Small intestine (tissue), 7 donors: ENCODE data around the gene DNAAF3. TPM values are rescaled to one million over a fixed set of nuclear protein-coding genes. Genes with fewer than 3 reads are reported as not detected.

ENCODE experiments used
- DNase-seq, 2 donors: peaks; one replicate each; pipeline versions ENCODE4 v3.0.0 to v3.0.0-alpha.2; 2013
- FAIRE-seq: peaks from 2 replicates; lab custom pipeline; 2012; peaks lifted over from hg19 to GRCh38; lab: Jason Lieb, UNC
- H3K27ac ChIP-seq, 3 donors: one replicate each; pipeline ENCODE4 v1.5.1; 2013; ENCODE audit warnings: low read length in 2 of 3, mild to moderate bottlenecking in 2 of 3, control low read depth in 1 of 3, inconsistent platforms in 1 of 3, low read depth in 1 of 3, moderate library complexity in 1 of 3
- H3K27me3 ChIP-seq, 3 donors: one replicate each; pipeline ENCODE4 v1.6.1; 2013; ENCODE audit warnings: low read length in 3 of 3, inconsistent platforms in 1 of 3; ENCODE audit not compliant: control insufficient read depth in 3 of 3, insufficient read depth in 3 of 3
- H3K36me3 ChIP-seq, 3 donors: one replicate each; pipeline ENCODE4 v1.6.1; 2013; ENCODE audit warnings: low read length in 3 of 3, inconsistent platforms in 1 of 3, low read depth in 1 of 3, mild to moderate bottlenecking in 1 of 3, moderate library complexity in 1 of 3; ENCODE audit not compliant: control insufficient read depth in 3 of 3, insufficient read depth in 2 of 3
- H3K4me1 ChIP-seq, 3 donors: one replicate each; pipeline ENCODE4 v1.6.1; 2013; ENCODE audit warnings: low read length in 2 of 3, inconsistent platforms in 1 of 3, low read depth in 1 of 3, mild to moderate bottlenecking in 1 of 3, moderate library complexity in 1 of 3; ENCODE audit not compliant: control insufficient read depth in 3 of 3, insufficient read depth in 2 of 3
- H3K4me3 ChIP-seq, 3 donors: one replicate each; pipeline ENCODE4 v1.5.1; 2013; ENCODE audit warnings: low read length in 3 of 3, control low read depth in 1 of 3, inconsistent platforms in 1 of 3, low read depth in 1 of 3, mild to moderate bottlenecking in 1 of 3, moderate library complexity in 1 of 3
- H3K9me3 ChIP-seq, 2 donors: one replicate each; pipeline ENCODE4 v1.6.1; 2013; ENCODE audit warnings: low read depth in 1 of 2, low read length in 1 of 2; ENCODE audit not compliant: control insufficient read depth in 2 of 2, insufficient read depth in 1 of 2
- WGBS, 3 donors: extraction: QIAGEN DNeasy Blood & Tissue Kit; methylation state at CpG; one replicate each; pipeline ENCODE4 v1.1.7; 2013; 5-methylcytosine and 5-hydroxymethylcytosine counted together
- polyA plus RNA-seq, 4 donors: library from polyadenylated mRNA; stranded (reverse) in 3 of 4; unstranded in 1 of 4; fragments of 200-250 nt in 3 of 4; fragments of 120-200 nt in 1 of 4; gene quantifications; one replicate each; pipeline versions ENCODE4 v1.2.1 to v1.2.3, GENCODE V29; 2013
- donor health status: healthy with polysubstance abuse.
- donor health status: control.
- donor health status: control.
- donor health status: Bipolar disorder and iron deficiency.
- donor health status: healthy.

The DNAAF3 gene
- polyA plus RNA-seq, 4 donors, result 0.62 to 0.64 TPM; not detected in 2

DNA sequence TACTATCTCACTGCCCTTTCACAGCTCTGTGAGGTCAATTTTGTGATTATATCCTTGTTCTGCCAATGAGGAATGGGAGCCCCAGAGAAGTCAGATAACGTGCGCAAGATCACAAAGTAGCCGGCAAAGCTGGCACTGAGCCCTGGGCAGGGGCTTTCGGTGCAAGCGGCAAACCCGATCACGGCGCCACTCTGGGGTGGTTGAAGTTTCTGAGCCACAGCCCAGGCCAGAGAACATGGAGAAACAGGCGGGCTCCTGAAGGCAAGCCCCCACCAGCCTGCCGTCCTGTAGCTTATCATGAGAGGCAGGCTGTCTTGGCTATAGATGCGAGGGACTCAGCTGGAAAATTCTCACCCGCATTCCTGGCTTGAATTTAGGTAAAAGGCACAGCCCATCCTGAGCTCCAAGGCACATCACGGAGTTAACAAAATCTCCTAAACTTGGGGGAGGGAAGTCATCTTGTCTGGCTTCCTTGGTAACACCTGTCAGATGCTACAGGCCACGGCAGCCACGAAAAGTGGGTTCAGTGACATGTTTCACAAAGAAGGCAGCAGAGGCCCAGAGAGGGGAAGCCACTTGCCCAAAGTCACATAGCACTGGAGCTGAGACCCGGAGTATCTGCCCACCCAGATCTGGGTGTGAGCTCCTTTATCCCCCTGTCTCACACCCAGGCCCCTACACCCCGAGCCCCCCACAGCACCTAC, 29.9 kb downstream of the DNAAF3 start:
- Histone ChIP-seq H3K4me1 (no peaks in the 10 kb centered on the region), H3K27ac (no peak overlapping the region), H3K27me3 (peaks cover 0 to 1% (median 0%) of the 10 kb centered on the region in 3 donors), H3K9me3 (no peaks in the 10 kb centered on the region), H3K36me3 (no peaks in the 10 kb centered on the region), H3K4me3 (no peak overlapping the region)
- 29 to 69% (median 41%) methylated on average over 17 of the region's 17 CpGs for WGBS, 3 donors
- FAIRE-seq (no peak), DNase-seq (no peak)

GRCh38 chr19:55134736-55135135, 31.7 kb downstream of the DNAAF3 start:
- Histone ChIP-seq H3K4me3 (no peak overlapping the region), H3K4me1 (no peaks in the 10 kb centered on the region), H3K36me3 (no peaks in the 10 kb centered on the region), H3K27me3 (peaks cover 0 to 3% (median 0%) of the 10 kb centered on the region in 3 donors), H3K9me3 (no peaks in the 10 kb centered on the region), H3K27ac (no peak overlapping the region)
- DNase-seq (no peak), FAIRE-seq (no peak)
- WGBS, 3 donors, result 2 to 8% (median 6%) methylated on average over 2 of the region's 3 CpGs

DNA sequence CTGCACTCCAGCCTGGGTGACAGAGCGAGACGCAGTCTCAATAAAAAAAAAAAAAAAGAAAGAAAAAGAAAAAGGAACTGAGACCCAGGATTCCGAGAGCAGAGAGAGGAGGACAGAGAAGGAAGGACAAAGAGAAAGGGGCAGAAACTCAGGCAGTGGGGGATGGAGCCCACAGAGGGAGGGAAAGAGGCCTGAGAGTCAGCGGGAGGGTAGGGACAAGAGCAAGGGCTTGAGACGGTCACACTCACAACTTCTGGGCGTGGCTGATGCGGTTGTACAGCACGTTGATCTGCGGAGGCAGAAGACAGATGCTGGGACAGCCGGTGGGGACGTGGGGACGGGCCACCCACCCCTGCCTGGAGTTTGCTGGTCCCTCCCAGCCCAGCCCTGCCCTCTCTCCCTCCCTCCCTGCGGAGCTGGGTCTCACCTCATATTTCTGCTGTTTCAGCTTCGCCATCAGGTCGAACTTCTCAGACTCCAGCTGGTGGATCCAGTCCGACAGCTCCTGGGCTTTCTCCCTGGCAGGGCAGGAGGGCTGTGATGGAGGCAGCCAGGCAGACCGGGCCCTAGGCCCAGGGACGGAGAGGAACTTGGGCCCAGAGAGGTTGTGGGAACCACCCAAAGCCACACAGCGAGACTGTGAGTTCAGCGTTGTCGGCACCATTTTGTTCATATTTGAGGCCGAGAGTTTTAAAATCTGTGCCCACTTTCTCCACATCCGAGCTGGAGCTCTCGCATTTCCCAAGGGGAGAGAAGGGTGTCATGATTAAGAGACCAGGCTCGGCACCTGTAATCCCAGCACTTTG, 32.6 kb downstream of the DNAAF3 start:
- FAIRE-seq, result no peak
- H3K27me3 ChIP-seq, result peaks cover 0 to 3% (median 0%) of the 10 kb centered on the region in 3 donors
- no peaks in the 10 kb centered on the region for H3K36me3 ChIP-seq
- no peak for DNase-seq
- no peaks in the 10 kb centered on the region for H3K4me1 ChIP-seq
- no peak overlapping the region for H3K4me3 ChIP-seq
- no peaks in the 10 kb centered on the region for H3K9me3 ChIP-seq
- no peak overlapping the region for H3K27ac ChIP-seq
- WGBS, 3 donors, result 40 to 57% (median 43%) methylated on average over 25 of the region's 25 CpGs

DNA sequence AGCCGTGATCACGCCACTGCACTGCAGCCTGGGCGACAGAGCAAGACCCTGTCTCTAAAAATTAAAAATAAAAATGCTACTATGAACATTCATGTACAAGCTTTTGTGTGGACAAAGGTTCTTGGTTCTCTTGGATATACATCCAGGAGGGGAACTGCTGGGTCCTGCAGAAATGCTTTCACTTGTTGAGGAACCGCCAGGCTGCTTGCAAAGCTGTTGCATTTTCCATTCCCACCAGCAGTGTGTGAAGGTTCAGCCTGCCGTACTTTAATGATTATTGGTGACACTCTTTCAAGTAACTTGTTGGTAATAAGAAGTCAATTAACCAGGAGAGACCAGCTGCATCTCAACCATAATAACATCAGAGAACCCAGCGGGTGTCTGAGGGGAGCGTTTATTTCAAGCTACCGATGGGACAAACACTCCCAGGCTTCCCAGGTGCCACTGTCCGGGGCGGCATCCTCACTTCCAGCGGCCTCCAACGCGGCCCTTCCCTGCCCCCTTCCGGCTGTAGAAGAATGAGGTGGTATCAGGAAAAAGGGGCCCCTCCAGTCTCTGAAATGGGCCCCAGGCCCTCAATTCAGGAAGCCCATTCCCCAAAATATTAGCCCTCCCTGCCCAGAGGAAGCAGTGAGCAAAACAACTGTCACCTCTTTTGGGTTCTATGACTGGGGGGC, 33.8 kb downstream of the DNAAF3 start:
- no peaks in the 10 kb centered on the region for H3K9me3 ChIP-seq
- no peaks in the 10 kb centered on the region for H3K36me3 ChIP-seq
- no peaks in the 10 kb centered on the region for H3K4me1 ChIP-seq
- DNase-seq (no peak), FAIRE-seq (no peak)
- WGBS, 3 donors, result 42 to 47% (median 45%) methylated on average over 14 of the region's 14 CpGs
- no peak overlapping the region for H3K4me3 ChIP-seq
- H3K27me3 ChIP-seq, result peaks cover 0 to 3% (median 0%) of the 10 kb centered on the region in 3 donors
- H3K27ac ChIP-seq, result no peak overlapping the region

- Histone ChIP-seq H3K36me3 (no peaks in the 10 kb centered on the region), H3K4me3 (no peak overlapping the region), H3K9me3 (no peaks in the 10 kb centered on the region), H3K27me3 (peaks cover 0 to 3% (median 0%) of the 10 kb centered on the region in 3 donors), H3K27ac (no peak overlapping the region), H3K4me1 (no peaks in the 10 kb centered on the region)
- DNase-seq, result no peak
- FAIRE-seq, result no peak
- WGBS, 3 donors, result 83 to 87% (median 86%) methylated on average over 16 of the region's 16 CpGs
These were observed 35.0 kb downstream of the DNAAF3 start for GRCh38 chr19:55131421-55131820.

DNA sequence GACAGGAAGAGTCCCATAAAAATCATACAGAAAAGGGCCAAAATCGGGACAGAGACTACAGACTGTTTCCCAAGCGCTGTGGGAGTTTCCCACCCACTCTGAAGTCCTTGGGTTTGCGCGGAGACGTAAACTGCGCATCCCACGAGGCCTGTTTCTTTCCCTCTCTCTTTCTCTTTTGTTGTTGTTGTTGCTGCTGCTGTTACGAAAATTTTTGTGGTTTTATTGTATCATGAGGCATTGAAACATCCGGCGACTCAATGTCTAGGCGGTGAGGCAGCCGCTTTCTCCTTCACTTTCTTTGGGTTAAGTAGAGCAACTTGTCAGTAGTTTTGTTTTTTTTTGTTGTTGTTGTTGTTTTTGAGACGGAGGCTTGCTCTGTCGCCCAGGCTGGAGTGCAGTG, 47.4 kb downstream of the DNAAF3 start:
- WGBS, 3 donors, result 74 to 80% (median 78%) methylated on average over 14 of the region's 14 CpGs

DNA sequence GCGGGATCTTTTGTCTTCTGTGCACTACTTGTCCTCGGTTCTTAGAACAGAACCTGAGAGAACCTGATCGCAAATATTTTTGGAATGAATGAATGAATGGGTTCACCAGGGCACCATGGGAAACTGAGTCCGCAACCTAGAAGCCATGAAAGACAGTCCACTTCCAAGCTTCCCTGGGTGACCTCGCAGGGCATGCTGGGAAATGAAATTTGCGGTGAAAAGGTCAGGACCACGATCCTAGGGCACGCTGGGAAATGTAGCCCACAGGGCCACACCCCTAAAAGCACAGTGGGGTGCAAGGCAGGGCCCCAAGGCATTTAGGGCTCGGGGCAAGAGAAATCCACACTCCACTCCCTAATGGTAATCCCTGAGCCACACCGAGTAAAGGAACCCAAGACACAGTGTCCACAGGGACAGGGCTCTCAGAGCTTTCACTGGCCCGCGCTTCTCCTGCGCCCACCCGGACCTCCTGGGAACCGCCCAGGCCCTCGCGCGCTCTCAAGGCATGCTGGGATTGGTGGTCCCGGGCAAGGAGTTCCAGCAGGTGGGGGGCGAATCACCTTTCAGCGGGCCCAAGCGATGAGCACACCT, 47.9 kb downstream of the DNAAF3 start:
- H3K9me3 ChIP-seq, result no peaks in the 10 kb centered on the region
- DNase-seq, result peak; percentile 56 to 75
- peaks cover 9 to 15% (median 9%) of the 10 kb centered on the region in 3 donors for H3K4me1 ChIP-seq
- FAIRE-seq, result no peak
- peak overlapping the region; percentile 7 to 74 (median 8) for H3K27ac ChIP-seq
- peak overlapping the region in 2 of 3 donors; percentile 49 to 73 for H3K4me3 ChIP-seq
- peaks cover 0 to 6% (median 2%) of the 10 kb centered on the region in 3 donors for H3K27me3 ChIP-seq
- WGBS, 3 donors, result 23 to 38% (median 36%) methylated on average over 22 of the region's 22 CpGs
- H3K36me3 ChIP-seq, result peaks cover 0 to 12% (median 0%) of the 10 kb centered on the region in 3 donors

More for the DNA sequence above, 47.4 kb downstream of the DNAAF3 start:
- Histone ChIP-seq H3K36me3 (peaks cover 0 to 9% (median 0%) of the 10 kb centered on the region in 3 donors), H3K27ac (peak overlapping the region in 1 of 3 donors; percentile 7), H3K27me3 (peaks cover 0 to 9% (median 2%) of the 10 kb centered on the region in 3 donors), H3K4me3 (no peak overlapping the region), H3K4me1 (peaks cover 9% of the 10 kb centered on the region in 3 donors), H3K9me3 (no peaks in the 10 kb centered on the region)
- no peak for DNase-seq
- FAIRE-seq, result no peak
